Ishikawa (cell line): ENCODE measurements around the gene WNT7A.

Source experiments
- CEBPB ChIP-seq: IDR thresholded peaks from 2 replicates; pipeline ENCODE4 v1.6.1; 2012
- EGR1 ChIP-seq: IDR thresholded peaks from 2 replicates; pipeline ENCODE4 v1.6.1; 2012
- EP300 ChIP-seq: IDR thresholded peaks from 2 replicates; pipeline ENCODE4 v1.6.1; 2012; ENCODE audit warnings: borderline replicate concordance
- FOXM1 ChIP-seq: IDR thresholded peaks from 2 replicates; pipeline ENCODE4 v1.6.1; 2012; ENCODE audit warnings: low read depth, borderline replicate concordance
- MAX ChIP-seq: IDR thresholded peaks from 2 replicates; pipeline ENCODE4 v1.6.1; 2012
- NFIC ChIP-seq: IDR thresholded peaks from 2 replicates; pipeline ENCODE4 v1.6.1; 2012
- RAD21 ChIP-seq: IDR thresholded peaks from 2 replicates; pipeline ENCODE4 v1.6.1; 2012; ENCODE audit warnings: low read depth
- REST ChIP-seq: IDR thresholded peaks from 2 replicates; pipeline ENCODE4 v1.6.1; 2012; ENCODE audit warnings: low read depth, mild to moderate bottlenecking
- TCF12 ChIP-seq: IDR thresholded peaks from 2 replicates; pipeline ENCODE4 v1.6.1; 2012; ENCODE audit warnings: low read depth
- TEAD4 ChIP-seq: IDR thresholded peaks from 2 replicates; pipeline ENCODE4 v1.6.1; 2012
- YY1 ChIP-seq: IDR thresholded peaks from 2 replicates; pipeline ENCODE4 v1.6.1; 2012; ENCODE audit warnings: low read depth

GRCh38 chr3:13882876-13883275 is 3.0 kb upstream of the WNT7A start:
- TF ChIP-seq EP300 = no peak
- TF ChIP-seq MAX = no peak
- TF ChIP-seq NFIC = no peak
- TF ChIP-seq REST = no peak
- no peak for TF ChIP-seq TCF12
- TF ChIP-seq RAD21 = no peak
- TF ChIP-seq YY1 = no peak
- no peak for TF ChIP-seq TEAD4
- no peak for TF ChIP-seq CEBPB
- TF ChIP-seq FOXM1 = no peak
- TF ChIP-seq EGR1 = no peak
